Measurements from ENCODE around the gene LDLRAD4.

LDLRAD4 gene

DNA sequence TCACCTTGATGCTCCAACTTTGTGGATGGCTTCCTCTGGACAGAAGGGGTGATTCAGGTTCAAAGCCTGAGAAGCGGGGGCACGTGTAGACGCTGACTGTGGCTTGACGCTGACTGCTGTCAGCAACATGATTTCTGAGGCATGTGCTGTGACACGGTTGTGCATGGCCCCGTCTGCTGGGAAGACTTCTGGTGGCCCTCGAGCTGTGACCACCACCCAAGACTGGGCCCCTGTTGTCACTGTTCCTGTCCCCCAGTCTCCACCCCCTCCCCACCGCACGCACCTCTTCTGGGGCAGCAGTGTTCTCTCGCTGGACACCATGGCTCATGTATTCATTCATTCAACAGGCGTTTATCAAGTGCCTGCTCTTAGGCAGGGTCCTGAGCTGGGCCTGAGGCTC is 262.8 kb downstream of the LDLRAD4 start:
- H3K4me3 ChIP-seq (replicated peaks in 1 of 2; ENCODE audit: low read depth in 2 of 2, low read length in 2 of 2) = no peak overlapping the region
- TF ChIP-seq, protein P1, sequence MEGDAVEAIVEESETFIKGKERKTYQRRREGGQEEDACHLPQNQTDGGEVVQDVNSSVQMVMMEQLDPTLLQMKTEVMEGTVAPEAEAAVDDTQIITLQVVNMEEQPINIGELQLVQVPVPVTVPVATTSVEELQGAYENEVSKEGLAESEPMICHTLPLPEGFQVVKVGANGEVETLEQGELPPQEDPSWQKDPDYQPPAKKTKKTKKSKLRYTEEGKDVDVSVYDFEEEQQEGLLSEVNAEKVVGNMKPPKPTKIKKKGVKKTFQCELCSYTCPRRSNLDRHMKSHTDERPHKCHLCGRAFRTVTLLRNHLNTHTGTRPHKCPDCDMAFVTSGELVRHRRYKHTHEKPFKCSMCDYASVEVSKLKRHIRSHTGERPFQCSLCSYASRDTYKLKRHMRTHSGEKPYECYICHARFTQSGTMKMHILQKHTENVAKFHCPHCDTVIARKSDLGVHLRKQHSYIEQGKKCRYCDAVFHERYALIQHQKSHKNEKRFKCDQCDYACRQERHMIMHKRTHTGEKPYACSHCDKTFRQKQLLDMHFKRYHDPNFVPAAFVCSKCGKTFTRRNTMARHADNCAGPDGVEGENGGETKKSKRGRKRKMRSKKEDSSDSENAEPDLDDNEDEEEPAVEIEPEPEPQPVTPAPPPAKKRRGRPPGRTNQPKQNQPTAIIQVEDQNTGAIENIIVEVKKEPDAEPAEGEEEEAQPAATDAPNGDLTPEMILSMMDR (IDR thresholded peaks at IDR 0.05; ENCODE audit: low read depth, low read length) = no peak
- DNase-seq (ENCODE audit: low read depth in 2 of 2) = no peak

DNA sequence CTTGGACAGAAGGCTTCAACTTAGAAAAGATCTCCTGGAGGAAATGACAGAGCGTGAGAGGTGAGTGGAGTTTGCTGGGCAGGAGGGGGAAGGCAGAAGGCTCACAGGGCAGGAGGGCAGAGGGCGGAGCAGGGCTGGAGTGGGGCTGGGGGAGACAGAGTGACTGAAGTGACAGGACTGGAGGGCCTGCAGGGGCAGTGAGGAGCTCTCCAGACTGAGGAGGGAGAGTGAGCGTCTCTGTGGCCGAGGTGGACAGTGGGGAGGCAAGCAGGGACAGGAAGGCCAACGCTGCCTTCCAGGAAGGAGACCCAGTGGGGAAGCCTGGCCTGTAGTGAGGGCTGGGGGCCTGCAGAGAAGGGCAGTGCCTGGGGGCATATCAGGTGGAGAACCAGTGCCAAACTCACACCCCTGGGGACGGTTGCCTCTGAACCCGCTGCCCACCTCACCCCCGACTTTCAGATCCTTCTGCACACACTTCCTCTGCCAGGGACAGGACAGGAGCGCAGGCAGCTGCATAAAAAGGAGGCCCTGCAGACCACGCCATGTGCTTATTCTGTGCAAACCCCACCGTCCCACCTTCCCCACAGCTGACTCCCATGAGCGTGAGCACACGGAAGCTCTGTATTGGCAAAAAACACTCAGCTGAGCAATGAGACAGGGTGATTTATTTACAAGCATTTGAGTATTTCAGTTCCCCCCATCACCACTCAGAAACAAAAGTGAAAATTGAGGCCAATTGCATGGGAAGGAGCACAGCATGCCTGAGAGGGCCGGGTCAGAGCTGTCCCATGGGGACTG is 263.5 kb downstream of the LDLRAD4 start:
- TF ChIP-seq, protein P1 (IDR thresholded peaks at IDR 0.05; ENCODE audit: low read depth, low read length) = no peak
- no peak for DNase-seq (ENCODE audit: low read depth in 2 of 2)
- H3K4me3 ChIP-seq (replicated peaks in 1 of 2; ENCODE audit: low read depth in 2 of 2, low read length in 2 of 2) = no peak overlapping the region

DNA sequence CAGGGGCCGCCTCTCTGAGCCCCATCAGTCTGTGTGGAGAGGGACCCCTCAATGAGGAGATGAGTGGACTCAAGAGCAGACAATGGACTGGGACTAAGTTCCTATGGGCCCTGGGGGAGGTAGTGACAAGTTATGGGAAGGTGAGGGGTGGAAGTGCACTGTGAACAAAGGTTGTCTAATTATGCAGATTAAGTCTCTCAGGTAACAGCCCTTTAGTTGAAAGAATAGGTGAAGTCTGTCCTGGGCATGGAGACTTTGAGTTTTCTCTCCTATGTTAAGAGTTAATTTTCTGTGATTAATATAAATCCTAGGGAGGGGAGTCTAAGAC is 264.0 kb downstream of the LDLRAD4 start:
- DNase-seq (ENCODE audit: low read depth in 2 of 2) = no peak
- no peak overlapping the region for H3K4me3 ChIP-seq (replicated peaks in 1 of 2; ENCODE audit: low read depth in 2 of 2, low read length in 2 of 2)
- TF ChIP-seq, protein P1 (IDR thresholded peaks at IDR 0.05; ENCODE audit: low read depth, low read length) = no peak

DNA sequence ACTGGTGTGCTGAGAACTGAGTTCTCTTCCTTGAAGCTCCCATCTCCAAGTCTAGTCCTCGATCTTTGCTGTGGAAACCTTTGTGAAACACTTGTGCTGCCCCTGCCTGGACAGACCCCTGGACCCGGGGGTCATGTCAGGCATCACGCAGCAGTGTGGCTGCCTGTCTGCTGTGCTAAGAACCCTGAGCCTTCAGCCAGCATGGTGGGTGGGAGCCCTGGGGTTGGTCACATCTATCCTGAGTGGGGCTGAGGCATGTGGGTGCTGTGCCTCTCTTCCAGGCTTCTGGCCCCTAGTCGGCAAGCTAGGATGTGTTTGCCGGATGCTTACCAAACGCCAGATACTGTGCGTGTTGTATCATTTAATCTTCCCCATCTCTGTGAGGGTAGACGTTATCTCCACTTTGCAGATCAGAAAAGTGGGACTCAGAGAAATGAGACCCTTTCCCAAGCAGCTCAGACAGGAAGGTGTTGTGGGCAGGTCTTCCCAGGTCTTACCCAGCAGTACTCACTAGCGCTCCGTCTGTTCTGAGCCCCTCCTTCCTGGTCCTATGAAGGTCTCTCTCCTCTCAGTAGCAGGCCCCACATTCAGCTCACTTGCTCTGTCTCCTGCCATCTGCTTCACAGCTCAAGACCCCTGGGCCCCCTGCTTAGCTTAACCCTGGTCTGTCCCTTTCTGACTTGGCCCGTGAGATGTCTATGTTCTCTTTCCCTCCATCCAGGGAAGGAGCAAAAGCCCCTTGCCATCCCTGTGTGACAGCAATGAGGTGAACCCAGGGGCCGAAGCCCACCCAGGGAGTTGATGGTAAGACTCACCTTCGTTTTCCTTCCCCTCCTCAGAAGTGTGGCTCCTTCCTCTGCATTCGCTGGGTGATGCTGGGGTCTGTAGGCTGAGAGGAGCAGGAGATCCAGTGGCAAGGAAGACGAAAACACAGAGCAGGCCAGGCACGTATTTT is 265.0 kb downstream of the LDLRAD4 start:
- TF ChIP-seq, protein P1 (IDR thresholded peaks at IDR 0.05; ENCODE audit: low read depth, low read length) = no peak
- H3K4me3 ChIP-seq (replicated peaks in 1 of 2; ENCODE audit: low read depth in 2 of 2, low read length in 2 of 2) = no peak overlapping the region
- no peak for DNase-seq (ENCODE audit: low read depth in 2 of 2)

DNA sequence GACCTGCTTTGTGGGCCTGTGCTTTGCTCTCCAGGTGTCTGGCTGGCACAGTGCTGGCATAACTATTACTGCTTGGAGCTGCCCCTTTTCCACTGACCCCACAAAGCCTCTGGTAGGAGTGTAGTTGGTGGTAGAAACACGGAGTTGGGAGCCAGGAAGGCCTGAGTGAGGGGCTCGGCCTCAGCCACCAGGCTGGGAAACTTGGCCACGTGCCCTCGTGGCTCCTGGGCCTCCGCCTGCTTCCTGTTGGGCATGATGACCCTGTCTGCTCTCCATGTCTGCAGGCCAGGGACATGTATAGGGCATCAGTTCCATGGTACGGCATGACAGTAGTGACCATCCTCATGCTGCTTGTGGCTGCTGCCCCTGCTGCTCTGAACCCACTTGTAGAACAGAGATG is 266.6 kb downstream of the LDLRAD4 start:
- DNase-seq (ENCODE audit: low read depth in 2 of 2) = no peak
- TF ChIP-seq, protein P1 (IDR thresholded peaks at IDR 0.05; ENCODE audit: low read depth, low read length) = no peak
- H3K4me3 ChIP-seq (replicated peaks in 1 of 2; ENCODE audit: low read depth in 2 of 2, low read length in 2 of 2) = no peak overlapping the region

DNA sequence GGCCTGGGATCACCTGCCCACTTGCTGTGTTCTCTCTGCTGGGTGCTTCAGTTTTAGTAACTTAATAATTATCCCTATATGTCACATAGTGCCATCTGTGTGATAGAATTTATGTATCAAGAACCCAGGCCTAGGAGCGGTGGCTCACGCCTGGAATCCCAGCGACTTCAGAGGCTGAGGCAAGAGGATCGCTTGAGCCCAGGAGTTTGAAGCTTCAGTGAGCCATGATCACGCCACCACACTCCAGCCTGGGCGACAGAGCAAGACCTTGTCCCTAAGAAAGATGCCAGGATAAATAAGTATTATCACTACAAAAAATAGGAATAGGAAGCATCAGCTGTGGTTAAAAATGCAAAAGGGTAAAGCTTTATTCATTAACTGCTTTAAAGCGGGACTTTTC is 267.0 kb downstream of the LDLRAD4 start:
- TF ChIP-seq, protein P1 (IDR thresholded peaks at IDR 0.05; ENCODE audit: low read depth, low read length) = no peak
- no peak for DNase-seq (ENCODE audit: low read depth in 2 of 2)
- no peak overlapping the region for H3K4me3 ChIP-seq (replicated peaks in 1 of 2; ENCODE audit: low read depth in 2 of 2, low read length in 2 of 2)
